ENCODE results near the gene SSC4D. TPM values are rescaled to one million over a fixed set of nuclear protein-coding genes. Genes with fewer than 3 reads are reported as not detected.
A peak's percentile ranks its signal among the peaks of the same experiment; 100 is the strongest.
"Not testable (repeated sequence)": the region's sequence is repeated elsewhere in the genome, so short reads cannot be mapped to it uniquely, and the experiment has no call there.

The SSC4D gene
- polyA plus RNA-seq, 3 donors: 0.48 to 0.56 (median 0.56) TPM

DNA sequence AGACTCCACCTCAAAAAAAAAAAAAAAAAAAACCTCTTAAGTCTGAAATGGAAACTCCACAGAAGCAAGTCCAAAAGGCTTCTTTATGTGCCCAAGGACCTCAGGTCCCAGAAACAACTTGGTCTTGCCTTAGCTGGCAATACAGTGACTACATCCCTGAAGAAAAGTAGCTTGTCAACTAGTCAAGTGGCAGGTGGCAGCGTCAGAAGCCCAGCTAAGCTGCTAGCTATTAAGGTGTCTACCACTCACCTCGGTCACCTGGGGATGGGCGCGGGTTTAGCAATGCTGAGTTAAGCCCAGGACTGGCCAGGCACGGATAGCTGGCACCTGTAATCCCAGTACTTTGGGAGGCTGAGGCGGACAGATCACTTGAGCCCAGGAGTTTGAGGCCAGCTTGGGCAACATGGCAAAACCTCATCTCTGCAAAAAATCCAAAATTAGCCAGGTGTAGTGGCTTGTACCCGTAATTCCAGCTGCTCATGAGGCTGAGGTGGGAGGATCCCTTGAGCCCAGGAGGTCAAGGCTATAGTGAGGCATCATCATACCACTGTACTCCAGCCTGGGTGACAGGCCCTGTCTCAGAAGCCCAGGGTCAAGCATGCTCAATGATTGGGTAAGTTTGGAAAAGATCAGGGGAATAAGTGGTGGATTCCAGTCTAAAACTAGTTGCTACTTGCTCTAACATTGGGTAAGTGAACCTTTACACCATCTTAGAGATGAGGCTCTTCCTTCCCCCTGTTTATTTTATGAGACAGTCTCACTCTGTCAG, 29.8 kb upstream of the SSC4D start:
- H3K4me3 ChIP-seq (replicated peaks in 1 of 3; ENCODE audit: low read depth in 2 of 3, low read length in 3 of 3); H3K36me3 ChIP-seq (replicated peaks in 1 of 2; ENCODE audit: control insufficient read depth in 1 of 2, insufficient read depth in 2 of 2, low read length in 2 of 2); H3K9ac ChIP-seq (ENCODE audit: insufficient read depth, low read length, poor library complexity, severe bottlenecking); DNase-seq; H3K4me3 Mint-ChIP-seq; H2AFZ ChIP-seq (ENCODE audit: insufficient read depth, low read depth, low read length, poor library complexity, severe bottlenecking); H4K20me1 ChIP-seq (ENCODE audit: insufficient read depth, low read length); H3K9me3 Mint-ChIP-seq; H3K27me3 ChIP-seq (ENCODE audit: control insufficient read depth in 2 of 2, insufficient read depth in 2 of 2, low read length in 2 of 2); H3K4me1 Mint-ChIP-seq; H3K27me3 Mint-ChIP-seq (ENCODE audit: low read depth in 3 of 3); intact Hi-C loops (cut with micrococcal nuclease); H3K79me2 ChIP-seq (ENCODE audit: insufficient read depth, low read length); H3K27ac Mint-ChIP-seq; H3K27ac ChIP-seq (ENCODE audit: low read depth in 1 of 2, low read length in 2 of 2); H3K4me2 ChIP-seq (replicated peaks; ENCODE audit: extremely low read depth, low read length, poor library complexity, severe bottlenecking); H3K4me1 ChIP-seq (ENCODE audit: control insufficient read depth in 1 of 2, insufficient read depth in 2 of 2, low read length in 2 of 2); H3K9me3 ChIP-seq (replicated peaks in 1 of 2; ENCODE audit: control insufficient read depth in 1 of 2, insufficient read depth in 1 of 2, low read length in 2 of 2): not testable (repeated sequence)
- H3K36me3 Mint-ChIP-seq: peaks cover 0 to 13% of the 10 kb centered on the region in 2 donors
- no CpG with 5 or more reads among the region's 7 CpGs for WGBS (ENCODE audit: insufficient coverage)

DNA sequence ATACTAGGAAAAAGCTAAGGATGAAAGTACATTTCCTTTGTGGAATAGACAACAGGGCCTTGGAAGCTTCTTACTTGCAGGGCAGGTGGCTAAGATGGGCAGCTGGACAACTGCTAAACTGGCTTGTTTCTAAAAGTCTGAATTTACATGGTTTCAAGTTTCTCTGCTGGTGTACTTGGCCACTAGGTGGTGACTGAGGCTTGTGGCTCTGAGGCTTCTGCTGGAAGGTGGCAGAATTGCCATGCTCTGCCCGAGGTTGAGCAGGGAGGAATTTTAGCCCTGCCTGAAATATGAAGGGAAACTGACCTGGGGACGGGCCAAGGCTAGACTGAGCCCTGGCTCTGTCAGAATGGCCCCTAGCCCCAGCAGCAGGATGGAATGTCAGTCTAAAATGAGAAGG, 28.4 kb upstream of the SSC4D start:
- no CpG with 5 or more reads among the region's 2 CpGs for WGBS (ENCODE audit: insufficient coverage)
- H3K27ac ChIP-seq (ENCODE audit: low read depth in 1 of 2, low read length in 2 of 2); H3K27me3 Mint-ChIP-seq (ENCODE audit: low read depth in 3 of 3); H3K4me3 Mint-ChIP-seq; H4K20me1 ChIP-seq (ENCODE audit: insufficient read depth, low read length); H2AFZ ChIP-seq (ENCODE audit: insufficient read depth, low read depth, low read length, poor library complexity, severe bottlenecking); H3K4me1 Mint-ChIP-seq; intact Hi-C loops (cut with micrococcal nuclease); H3K4me1 ChIP-seq (ENCODE audit: control insufficient read depth in 1 of 2, insufficient read depth in 2 of 2, low read length in 2 of 2); H3K9ac ChIP-seq (ENCODE audit: insufficient read depth, low read length, poor library complexity, severe bottlenecking); H3K9me3 ChIP-seq (replicated peaks in 1 of 2; ENCODE audit: control insufficient read depth in 1 of 2, insufficient read depth in 1 of 2, low read length in 2 of 2); H3K4me2 ChIP-seq (replicated peaks; ENCODE audit: extremely low read depth, low read length, poor library complexity, severe bottlenecking); H3K27ac Mint-ChIP-seq; H3K79me2 ChIP-seq (ENCODE audit: insufficient read depth, low read length); H3K4me3 ChIP-seq (replicated peaks in 1 of 3; ENCODE audit: low read depth in 2 of 3, low read length in 3 of 3); H3K27me3 ChIP-seq (ENCODE audit: control insufficient read depth in 2 of 2, insufficient read depth in 2 of 2, low read length in 2 of 2); H3K36me3 ChIP-seq (replicated peaks in 1 of 2; ENCODE audit: control insufficient read depth in 1 of 2, insufficient read depth in 2 of 2, low read length in 2 of 2); H3K9me3 Mint-ChIP-seq: not testable (repeated sequence)
- TF ChIP-seq, protein P1, sequence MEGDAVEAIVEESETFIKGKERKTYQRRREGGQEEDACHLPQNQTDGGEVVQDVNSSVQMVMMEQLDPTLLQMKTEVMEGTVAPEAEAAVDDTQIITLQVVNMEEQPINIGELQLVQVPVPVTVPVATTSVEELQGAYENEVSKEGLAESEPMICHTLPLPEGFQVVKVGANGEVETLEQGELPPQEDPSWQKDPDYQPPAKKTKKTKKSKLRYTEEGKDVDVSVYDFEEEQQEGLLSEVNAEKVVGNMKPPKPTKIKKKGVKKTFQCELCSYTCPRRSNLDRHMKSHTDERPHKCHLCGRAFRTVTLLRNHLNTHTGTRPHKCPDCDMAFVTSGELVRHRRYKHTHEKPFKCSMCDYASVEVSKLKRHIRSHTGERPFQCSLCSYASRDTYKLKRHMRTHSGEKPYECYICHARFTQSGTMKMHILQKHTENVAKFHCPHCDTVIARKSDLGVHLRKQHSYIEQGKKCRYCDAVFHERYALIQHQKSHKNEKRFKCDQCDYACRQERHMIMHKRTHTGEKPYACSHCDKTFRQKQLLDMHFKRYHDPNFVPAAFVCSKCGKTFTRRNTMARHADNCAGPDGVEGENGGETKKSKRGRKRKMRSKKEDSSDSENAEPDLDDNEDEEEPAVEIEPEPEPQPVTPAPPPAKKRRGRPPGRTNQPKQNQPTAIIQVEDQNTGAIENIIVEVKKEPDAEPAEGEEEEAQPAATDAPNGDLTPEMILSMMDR (IDR thresholded peaks at IDR 0.05): peak; percentile 32
- peaks cover 0 to 13% of the 10 kb centered on the region in 2 donors for H3K36me3 Mint-ChIP-seq
- DNase-seq: peak; percentile 44 to 71 (median 65)

All from CD14-positive monocyte (primary cell).